GM12878 (cell line): Measurements from ENCODE around the gene PRRC2A. TPM values are rescaled to one million over a fixed set of nuclear protein-coding genes. Genes with fewer than 3 reads are reported as not detected.

ENCODE experiments used
- ATAC-seq: fragments of 200-7000 bp; cut with Tn5 transposase; 3 replicates; pipeline ENCODE4 v1.9.1; 2020; ENCODE audit warnings: mild to moderate bottlenecking, moderate library complexity
- BruUV-seq: library from RNA; stranded (reverse); fragments of 400-500 nt; replicated peaks from 2 replicates; lab custom pipeline; 2021; lab: Mats Ljungman, UMichigan
- CTCF ChIA-PET: fragments of 300-600 bp; sonication (Branson Sonifier 250); formaldehyde crosslinking; extraction: SDS; loops from one replicate; lab custom pipeline; 2021; ENCODE audit warnings: inconsistent platforms; lab: Yijun Ruan, JAX
- POLR2A ChIA-PET: fragments of 350-600 bp; formaldehyde crosslinking; extraction: SDS; loops from one replicate; lab custom pipeline; 2021; ENCODE audit warnings: inconsistent platforms; lab: Charles Lee
- RAD21 ChIA-PET: fragments of 300-600 bp; sonication (Branson Sonifier 250); formaldehyde crosslinking; loops from one replicate; lab custom pipeline; 2023; ENCODE audit warnings: antibody characterized with exemption; ENCODE audit not compliant: unreplicated experiment; lab: Charles Lee
- SMC1A ChIA-PET: fragments of 300-600 bp; sonication (Branson Sonifier 250); formaldehyde crosslinking; loops from one replicate; lab custom pipeline; 2023; ENCODE audit not compliant: unreplicated experiment, uncharacterized antibody; lab: Charles Lee
- DNase-seq: peaks from one replicate; pipeline ENCODE4 v3.0.0-alpha.2; 2011; ENCODE audit warnings: low read depth, low spot score
- FAIRE-seq: peaks from 3 replicates; lab custom pipeline; 2011; peaks lifted over from hg19 to GRCh38; lab: Jason Lieb, UNC
- H2AFZ ChIP-seq: 2 replicates; pipeline ENCODE4 v1.6.0; 2011; ENCODE audit warnings: low read depth, low read length, control low read depth; ENCODE audit not compliant: control insufficient read depth
- H3K27ac ChIP-seq: 2 replicates; pipeline ENCODE4 v1.5.1; 2011; ENCODE audit warnings: control low read depth; ENCODE audit not compliant: control insufficient read depth, insufficient read depth
- H3K27me3 ChIP-seq, 2 experiments: replicated peaks in 1 of 2; 2 replicates each; pipeline versions ENCODE4 v1.6.0 to v1.6.1; 2011; ENCODE audit warnings: low read length in 1 of 2; ENCODE audit not compliant: control insufficient read depth in 2 of 2, insufficient read depth in 2 of 2
- H3K36me3 ChIP-seq, 2 experiments: 2 replicates each; pipeline ENCODE4 v1.5.1; 2011; ENCODE audit warnings: low read length in 1 of 2; ENCODE audit not compliant: control insufficient read depth in 2 of 2, insufficient read depth in 2 of 2
- H3K4me1 ChIP-seq: 2 replicates; pipeline ENCODE4 v1.6.1; 2011; ENCODE audit warnings: mild to moderate bottlenecking, low read length, moderate library complexity, mixed read lengths; ENCODE audit not compliant: control insufficient read depth, insufficient read depth
- H3K4me2 ChIP-seq: 2 replicates; pipeline ENCODE4 v1.6.0; 2011; ENCODE audit warnings: control low read depth; ENCODE audit not compliant: control insufficient read depth, insufficient read depth
- H3K4me3 ChIP-seq: fragments of 200-600 bp; sonication (generic); 2 replicates; pipeline ENCODE4 v1.5.1; 2016
- H3K79me2 ChIP-seq: 2 replicates; pipeline ENCODE4 v1.6.0; 2011; ENCODE audit warnings: low read length; ENCODE audit not compliant: control insufficient read depth, insufficient read depth
- H3K9ac ChIP-seq: 2 replicates; pipeline ENCODE4 v1.8.0; 2011; ENCODE audit warnings: low read length, control low read depth, mixed read lengths; ENCODE audit not compliant: control insufficient read depth, insufficient read depth
- H3K9me3 ChIP-seq: replicated peaks from 3 replicates; pipeline ENCODE4 v1.5.1; 2011; ENCODE audit warnings: mild to moderate bottlenecking, low read length; ENCODE audit not compliant: control insufficient read depth, insufficient read depth
- H4K20me1 ChIP-seq: 2 replicates; pipeline ENCODE4 v1.6.0; 2011; ENCODE audit not compliant: control insufficient read depth, insufficient read depth
- BACH1 ChIP-seq: fragments of 450-650 bp; IDR thresholded peaks from 2 replicates; pipeline ENCODE4 v1.6.1; 2017; ENCODE audit warnings: mild to moderate bottlenecking, borderline replicate concordance
- CHD4 ChIP-seq: fragments of 200-600 bp; sonication (generic); IDR thresholded peaks from 2 replicates; pipeline ENCODE4 v1.6.1; 2016; ENCODE audit warnings: mild to moderate bottlenecking
- EED ChIP-seq: sonication (generic); IDR thresholded peaks from 2 replicates; pipeline ENCODE4 v1.6.1; 2016; ENCODE audit warnings: antibody characterized with exemption, low read depth
- IKZF1 ChIP-seq: fragments of 450-650 bp; conservative IDR thresholded peaks from 2 replicates; pipeline ENCODE4 v1.6.1; 2017; ENCODE audit warnings: antibody characterized with exemption, mild to moderate bottlenecking
- IKZF2 ChIP-seq, 2 experiments: fragments of 450-650 bp; IDR thresholded peaks; 2 replicates each; pipeline ENCODE4 v1.6.1; 2017; ENCODE audit warnings: mild to moderate bottlenecking in 2 of 2, moderate library complexity in 2 of 2
- KDM1A ChIP-seq: fragments of 200-600 bp; sonication (generic); IDR thresholded peaks from 2 replicates; pipeline ENCODE4 v1.6.1; 2016; ENCODE audit warnings: borderline replicate concordance
- POLR2AphosphoS2 ChIP-seq: IDR thresholded peaks from 2 replicates; pipeline ENCODE4 v1.6.1; 2011; ENCODE audit warnings: low read depth, mild to moderate bottlenecking, low read length, improper control_type of control experiment, moderate library complexity
- POU2F2 ChIP-seq: IDR thresholded peaks from 3 replicates; pipeline ENCODE4 v1.6.1; 2011; ENCODE audit warnings: low read depth, mild to moderate bottlenecking, low read length, borderline replicate concordance
- REST ChIP-seq: IDR thresholded peaks from 2 replicates; pipeline ENCODE4 v1.6.1; 2012; ENCODE audit warnings: mild to moderate bottlenecking, low read depth, low read length
- SREBF2 ChIP-seq: IDR thresholded peaks from 2 replicates; pipeline ENCODE4 v1.6.1; 2012; ENCODE audit warnings: mild to moderate bottlenecking, low read length
- ZBED1 ChIP-seq: IDR thresholded peaks from 2 replicates; pipeline ENCODE4 v1.6.1; 2016; ENCODE audit warnings: borderline replicate concordance
- WGBS: methylation state at CpG from one replicate; pipeline ENCODE4 v1.1.6; 2016; ENCODE audit warnings: low lambda C conversion rate; ENCODE audit not compliant: insufficient replicate concordance, insufficient coverage; ENCODE audit errors: missing lambda C conversion rate; 5-methylcytosine and 5-hydroxymethylcytosine counted together
- in situ Hi-C: fragments of 300-500 bp; cut with MboI; formaldehyde crosslinking; loops from 9 replicates; pipeline ENCODE4 v1.14.3; 2018; ENCODE audit warnings: mixed read lengths
- intact Hi-C: fragments of 100-400 bp; cut with micrococcal nuclease; formaldehyde crosslinking; loops from one replicate; pipeline ENCODE4 v1.14.2; 2022; ENCODE audit not compliant: unreplicated experiment
- polyA plus RNA-seq, 11 experiments: library from polyadenylated mRNA; depleted of rRNA in 4 of 11; unstranded in 6 of 11; stranded (reverse) in 5 of 11; fragments of >200 nt; fragmentation: Nextera tagmentation in 4 of 11; fragmentation: Illumina TruSeq in 1 of 11; extraction: Ambion mirVana in 4 of 11; extraction: Trizol in 1 of 11; gene quantifications; 1 replicate in 1 of 11; 2 replicates in 10 of 11; pipeline versions ENCODE4 v1.2.1 to v1.2.3, GENCODE V29; 2011 to 2016; ENCODE audit warnings: inconsistent platforms in 2 of 11, missing spikeins in 2 of 11, low read depth in 1 of 11
- total RNA-seq, 4 experiments: library from RNA; depleted of rRNA in 3 of 4; stranded (reverse); fragments of >200 nt in 3 of 4; fragmentation: Illumina TruSeq in 1 of 4; extraction: Trizol in 1 of 4; gene quantifications; 2 replicates each; pipeline versions ENCODE4 v1.2.1 to v1.2.3, GENCODE V29; 2013 to 2021
- TF ChIP-seq, protein P1 (sequence below): fragments of 450-650 bp; IDR thresholded peaks from 2 replicates; pipeline ENCODE4 v1.6.1; 2016; ENCODE audit warnings: mild to moderate bottlenecking
- TF ChIP-seq, protein P2 (sequence below): fragments of 450-650 bp; IDR thresholded peaks from 2 replicates; pipeline ENCODE4 v1.6.1; 2016; ENCODE audit warnings: mild to moderate bottlenecking, moderate library complexity, borderline replicate concordance

Gene PRRC2A
- total and polyA plus RNA-seq, 10 of the 15 experiments (the other 5 are each of a cell fraction or from before 2014, with no cell fraction given) = 0.40 to 244 (median 61.3) TPM

DNA sequence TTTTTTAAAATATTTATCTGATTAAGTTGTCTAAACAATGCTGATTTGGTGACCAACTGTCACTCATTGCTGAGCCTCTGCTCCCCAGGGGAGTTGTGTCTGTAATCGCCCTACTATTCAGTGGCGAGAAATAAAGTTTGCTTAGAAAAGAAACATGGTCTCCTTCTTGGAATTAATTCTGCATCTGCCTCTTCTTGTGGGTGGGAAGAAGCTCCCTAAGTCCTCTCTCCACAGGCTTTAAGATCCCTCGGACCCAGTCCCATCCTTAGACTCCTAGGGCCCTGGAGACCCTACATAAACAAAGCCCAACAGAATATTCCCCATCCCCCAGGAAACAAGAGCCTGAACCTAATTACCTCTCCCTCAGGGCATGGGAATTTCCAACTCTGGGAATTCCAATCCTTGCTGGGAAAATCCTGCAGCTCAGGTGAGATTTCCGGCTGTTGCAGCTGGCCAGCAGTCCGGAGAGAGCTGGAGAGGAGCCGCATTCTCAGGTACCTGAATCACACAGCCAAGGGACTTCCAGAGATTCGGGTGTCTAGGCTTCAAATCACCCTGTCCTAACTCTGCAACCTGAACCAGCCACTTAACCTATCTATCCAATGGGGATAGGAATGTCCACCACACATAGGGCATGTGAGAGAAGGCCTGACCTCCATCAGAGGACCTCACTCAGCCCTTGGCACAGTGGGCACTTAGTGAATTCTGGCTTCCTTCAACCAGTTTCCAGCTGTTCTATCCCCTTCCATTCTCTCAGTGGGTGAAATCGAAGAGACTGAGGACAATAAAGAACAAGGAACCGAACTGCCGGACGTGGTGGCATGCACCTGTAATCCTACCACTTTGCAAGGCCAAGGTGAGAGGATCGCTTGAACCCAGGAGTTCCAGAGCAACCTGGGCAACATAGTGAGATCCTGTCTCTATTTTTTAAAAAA, 42.1 kb upstream of the PRRC2A start:
- RAD21 ChIA-PET = interaction anchor here (1.0 to 17.5 kb wide), 3 partner anchors 8 to 25 kb away, joined by 3 to 620 read pairs (median 466); partner anchors contain the start of genes ATP6V1G2, NCR3 and NFKBIL1
- WGBS = 34% methylated on average over 12 of the region's 12 CpGs
- Histone ChIP-seq H3K9me3 (no peaks in the 10 kb centered on the region), H3K4me2 (peak overlapping the region; percentile 57), H3K4me3 (peak overlapping the region; percentile 93; the same call in 1 of the 2 replicates), H3K27me3 (no peaks in the 10 kb centered on the region), H3K4me1 (peaks cover 46% of the 10 kb centered on the region), H3K9ac (no peak overlapping the region), H4K20me1 (no peaks in the 10 kb centered on the region), H3K79me2 (peaks cover 82% of the 10 kb centered on the region), H2AFZ (no peak overlapping the region), H3K27ac (peak overlapping the region; percentile 20; the same call in 1 of the 2 replicates), H3K36me3 (peaks cover 0 to 7% of the 10 kb centered on the region in 2 experiments; a peak in 2 of 4 replicates)
- no peak for FAIRE-seq
- in situ Hi-C loops (no loop called here), intact Hi-C loops (no loop called here)
- SMC1A ChIA-PET = interaction anchor here (2.4 to 45.5 kb wide), 3 partner anchors 17 to 31 kb away, joined by 8 to 1989 read pairs (median 523); partner anchors contain the start of genes ATP6V1G2, DDX39B, LTA and NCR3
- CTCF ChIA-PET = interaction anchor here (1.3 to 31.0 kb wide), 3 partner anchors 15 to 44 kb away, joined by 3 to 2098 read pairs (median 789); partner anchors contain the start of genes ATP6V1G2, DDX39B, LST1 and LTA
- POLR2A ChIA-PET = interaction anchor here (1.0 to 17.1 kb wide), 6 partner anchors 6 to 42 kb away, joined by 3 to 282 read pairs (median 164); partner anchors contain the start of genes ATP6V1G2, LST1, LTB and NCR3
- no TSS peak for BruUV-seq
- no peak for ATAC-seq
- DNase-seq = no peak
- 0 out of 2 replicates have a peak, but pooled peaks have one; percentile 33 for TF ChIP-seq BACH1
- TF ChIP-seq, protein P1, sequence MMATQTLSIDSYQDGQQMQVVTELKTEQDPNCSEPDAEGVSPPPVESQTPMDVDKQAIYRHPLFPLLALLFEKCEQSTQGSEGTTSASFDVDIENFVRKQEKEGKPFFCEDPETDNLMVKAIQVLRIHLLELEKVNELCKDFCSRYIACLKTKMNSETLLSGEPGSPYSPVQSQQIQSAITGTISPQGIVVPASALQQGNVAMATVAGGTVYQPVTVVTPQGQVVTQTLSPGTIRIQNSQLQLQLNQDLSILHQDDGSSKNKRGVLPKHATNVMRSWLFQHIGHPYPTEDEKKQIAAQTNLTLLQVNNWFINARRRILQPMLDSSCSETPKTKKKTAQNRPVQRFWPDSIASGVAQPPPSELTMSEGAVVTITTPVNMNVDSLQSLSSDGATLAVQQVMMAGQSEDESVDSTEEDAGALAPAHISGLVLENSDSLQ = peak; percentile 67
- TF ChIP-seq EED = peak; percentile 92
- TF ChIP-seq, protein P2, sequence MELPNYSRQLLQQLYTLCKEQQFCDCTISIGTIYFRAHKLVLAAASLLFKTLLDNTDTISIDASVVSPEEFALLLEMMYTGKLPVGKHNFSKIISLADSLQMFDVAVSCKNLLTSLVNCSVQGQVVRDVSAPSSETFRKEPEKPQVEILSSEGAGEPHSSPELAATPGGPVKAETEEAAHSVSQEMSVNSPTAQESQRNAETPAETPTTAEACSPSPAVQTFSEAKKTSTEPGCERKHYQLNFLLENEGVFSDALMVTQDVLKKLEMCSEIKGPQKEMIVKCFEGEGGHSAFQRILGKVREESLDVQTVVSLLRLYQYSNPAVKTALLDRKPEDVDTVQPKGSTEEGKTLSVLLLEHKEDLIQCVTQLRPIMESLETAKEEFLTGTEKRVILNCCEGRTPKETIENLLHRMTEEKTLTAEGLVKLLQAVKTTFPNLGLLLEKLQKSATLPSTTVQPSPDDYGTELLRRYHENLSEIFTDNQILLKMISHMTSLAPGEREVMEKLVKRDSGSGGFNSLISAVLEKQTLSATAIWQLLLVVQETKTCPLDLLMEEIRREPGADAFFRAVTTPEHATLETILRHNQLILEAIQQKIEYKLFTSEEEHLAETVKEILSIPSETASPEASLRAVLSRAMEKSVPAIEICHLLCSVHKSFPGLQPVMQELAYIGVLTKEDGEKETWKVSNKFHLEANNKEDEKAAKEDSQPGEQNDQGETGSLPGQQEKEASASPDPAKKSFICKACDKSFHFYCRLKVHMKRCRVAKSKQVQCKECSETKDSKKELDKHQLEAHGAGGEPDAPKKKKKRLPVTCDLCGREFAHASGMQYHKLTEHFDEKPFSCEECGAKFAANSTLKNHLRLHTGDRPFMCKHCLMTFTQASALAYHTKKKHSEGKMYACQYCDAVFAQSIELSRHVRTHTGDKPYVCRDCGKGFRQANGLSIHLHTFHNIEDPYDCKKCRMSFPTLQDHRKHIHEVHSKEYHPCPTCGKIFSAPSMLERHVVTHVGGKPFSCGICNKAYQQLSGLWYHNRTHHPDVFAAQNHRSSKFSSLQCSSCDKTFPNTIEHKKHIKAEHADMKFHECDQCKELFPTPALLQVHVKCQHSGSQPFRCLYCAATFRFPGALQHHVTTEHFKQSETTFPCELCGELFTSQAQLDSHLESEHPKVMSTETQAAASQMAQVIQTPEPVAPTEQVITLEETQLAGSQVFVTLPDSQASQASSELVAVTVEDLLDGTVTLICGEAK = 0 out of 2 replicates have a peak, but pooled peaks have one; percentile 26
- TF ChIP-seq IKZF2 (IDR thresholded peaks at IDR 0.05) = peak; percentile 49 to 50; a peak in 2 of 4 replicates
- TF ChIP-seq IKZF1 = peak; percentile 69
- TF ChIP-seq CHD4 = no peak
- 0 out of 2 replicates have a peak, but pooled peaks have one; percentile 30 for TF ChIP-seq POLR2AphosphoS2
- TF ChIP-seq POU2F2 = peak; percentile 23; the same call in 1 of the 3 replicates
- no peak for TF ChIP-seq KDM1A
- no peak for TF ChIP-seq REST
- TF ChIP-seq ZBED1 = peak; percentile 77
- TF ChIP-seq SREBF2 = no peak
